ENCODE results near the gene EDIL3.

DNA sequence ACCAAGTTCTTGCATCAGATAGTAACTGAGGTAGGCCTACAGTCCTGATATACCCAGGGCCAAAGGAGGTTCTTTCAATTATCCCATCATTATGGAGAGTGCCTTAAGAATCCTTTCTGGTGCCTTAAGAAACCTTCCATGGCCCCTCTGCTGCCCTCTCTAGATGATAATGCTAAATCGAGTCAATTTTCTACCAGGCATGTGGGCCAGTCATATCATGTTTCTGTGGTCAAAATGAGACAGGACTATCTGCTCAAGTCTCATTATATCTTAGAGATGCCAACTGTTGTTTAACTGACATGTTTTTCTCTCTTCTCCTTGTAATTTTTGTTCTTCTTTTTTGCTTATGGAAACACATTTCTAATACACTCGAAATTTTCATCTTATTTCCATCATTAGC lies 127.6 kb downstream of the EDIL3 start:
- no peak for TF ChIP-seq CTCF (conservative IDR thresholded peaks at IDR 0.05; ENCODE audit: low read length)
- no peak for TF ChIP-seq EZH2phosphoT487 (IDR thresholded peaks at IDR 0.05; ENCODE audit: borderline replicate concordance, low read depth, low read length)
